ENCODE results near the gene TNRC6B. TPM values are rescaled to one million over a fixed set of nuclear protein-coding genes. Genes with fewer than 3 reads are reported as not detected.
"Not testable (repeated sequence)": the region's sequence is repeated elsewhere in the genome, so short reads cannot be mapped to it uniquely, and the experiment has no call there.

Gene TNRC6B
- total RNA-seq, 1 donor from 2014 or later: 9.5 TPM

GRCh38 chr22:40221055-40221414 lies 43.3 kb downstream of the TNRC6B start:
- TF ChIP-seq, protein P1, sequence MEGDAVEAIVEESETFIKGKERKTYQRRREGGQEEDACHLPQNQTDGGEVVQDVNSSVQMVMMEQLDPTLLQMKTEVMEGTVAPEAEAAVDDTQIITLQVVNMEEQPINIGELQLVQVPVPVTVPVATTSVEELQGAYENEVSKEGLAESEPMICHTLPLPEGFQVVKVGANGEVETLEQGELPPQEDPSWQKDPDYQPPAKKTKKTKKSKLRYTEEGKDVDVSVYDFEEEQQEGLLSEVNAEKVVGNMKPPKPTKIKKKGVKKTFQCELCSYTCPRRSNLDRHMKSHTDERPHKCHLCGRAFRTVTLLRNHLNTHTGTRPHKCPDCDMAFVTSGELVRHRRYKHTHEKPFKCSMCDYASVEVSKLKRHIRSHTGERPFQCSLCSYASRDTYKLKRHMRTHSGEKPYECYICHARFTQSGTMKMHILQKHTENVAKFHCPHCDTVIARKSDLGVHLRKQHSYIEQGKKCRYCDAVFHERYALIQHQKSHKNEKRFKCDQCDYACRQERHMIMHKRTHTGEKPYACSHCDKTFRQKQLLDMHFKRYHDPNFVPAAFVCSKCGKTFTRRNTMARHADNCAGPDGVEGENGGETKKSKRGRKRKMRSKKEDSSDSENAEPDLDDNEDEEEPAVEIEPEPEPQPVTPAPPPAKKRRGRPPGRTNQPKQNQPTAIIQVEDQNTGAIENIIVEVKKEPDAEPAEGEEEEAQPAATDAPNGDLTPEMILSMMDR (conservative IDR thresholded peaks at IDR 0.05; ENCODE audit: low read depth, low read length): no peak
- no peak overlapping the region for H3K4me3 ChIP-seq (ENCODE audit: low read depth, low read length)
- DNase-seq (ENCODE audit: low read depth): no peak

DNA sequence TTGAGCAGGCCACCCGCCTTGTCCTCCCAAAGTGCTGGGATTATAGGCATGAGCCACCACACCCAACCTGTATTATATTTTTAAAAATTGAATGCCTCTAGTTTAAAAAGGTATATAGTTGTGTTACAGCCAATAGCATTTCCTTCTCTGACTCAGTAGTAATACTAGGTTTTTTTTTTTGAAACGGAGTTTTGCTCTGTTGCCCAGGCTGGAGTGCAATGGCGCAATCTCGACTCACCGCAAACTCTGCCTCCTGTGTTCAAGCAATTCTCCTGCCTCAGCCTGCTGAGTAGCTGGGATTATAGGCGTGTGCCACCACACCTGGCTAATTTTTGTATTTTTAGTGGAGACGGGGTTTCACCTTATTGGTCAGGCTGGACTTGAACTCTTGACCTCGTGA lies 45.3 kb downstream of the TNRC6B start:
- not testable (repeated sequence) for DNase-seq (ENCODE audit: low read depth); H3K4me3 ChIP-seq (ENCODE audit: low read depth, low read length)

- DNase-seq (ENCODE audit: low read depth): no peak
- TF ChIP-seq, protein P1 (conservative IDR thresholded peaks at IDR 0.05; ENCODE audit: low read depth, low read length): no peak
- H3K4me3 ChIP-seq (ENCODE audit: low read depth, low read length): no peak overlapping the region
Measured at GRCh38 chr22:40224702-40225101, 47.0 kb downstream of the TNRC6B start.

DNA sequence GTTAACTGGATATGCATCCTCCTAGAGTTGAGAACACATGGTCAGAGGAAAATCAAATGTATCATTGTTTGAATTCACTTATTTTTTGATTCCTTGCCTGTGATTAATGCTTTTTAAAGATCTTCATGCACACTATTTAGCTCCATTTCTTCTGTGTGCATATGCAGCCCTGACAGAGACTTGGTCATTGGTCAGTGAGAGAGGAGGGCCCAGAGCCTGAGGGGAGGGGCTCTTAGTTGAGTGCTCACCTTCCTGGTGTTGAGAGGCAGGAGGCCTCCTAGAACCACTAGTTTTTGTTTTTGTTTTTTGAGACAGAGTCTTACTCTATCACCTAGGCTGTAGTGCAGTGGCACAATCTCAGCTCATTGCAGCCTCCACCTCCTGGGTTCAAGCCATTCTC lies 48.9 kb downstream of the TNRC6B start:
- no peak overlapping the region for H3K4me3 ChIP-seq (ENCODE audit: low read depth, low read length)
- DNase-seq (ENCODE audit: low read depth): no peak
- TF ChIP-seq, protein P1 (conservative IDR thresholded peaks at IDR 0.05; ENCODE audit: low read depth, low read length): no peak

GRCh38 chr22:40231618-40232313 lies 54.0 kb downstream of the TNRC6B start:
- TF ChIP-seq, protein P1 (conservative IDR thresholded peaks at IDR 0.05; ENCODE audit: low read depth, low read length): no peak
- no peak overlapping the region for H3K4me3 ChIP-seq (ENCODE audit: low read depth, low read length)
- no peak for DNase-seq (ENCODE audit: low read depth)

DNA sequence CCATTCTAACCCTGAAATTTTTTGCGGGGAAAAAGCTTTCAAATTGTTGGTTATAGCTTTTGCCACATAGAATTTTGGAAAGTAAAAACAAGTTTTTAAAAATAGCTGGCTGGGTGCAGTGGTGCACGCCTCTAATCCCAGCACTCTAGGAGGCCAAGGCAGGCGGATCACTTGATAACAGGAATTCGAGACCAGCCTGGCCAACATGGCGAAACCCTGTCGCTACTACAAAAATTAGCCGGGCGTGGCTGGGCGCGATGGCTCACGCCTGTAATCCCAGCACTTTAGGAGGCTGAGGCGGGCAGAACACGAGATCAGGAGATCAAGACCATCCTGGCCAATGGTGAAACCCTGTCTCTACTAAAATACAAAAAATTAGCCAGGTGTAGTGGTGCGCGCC lies 54.9 kb downstream of the TNRC6B start:
- no peak overlapping the region for H3K4me3 ChIP-seq (ENCODE audit: low read depth, low read length)
- TF ChIP-seq, protein P1 (conservative IDR thresholded peaks at IDR 0.05; ENCODE audit: low read depth, low read length): no peak
- no peak for DNase-seq (ENCODE audit: low read depth)

- TF ChIP-seq, protein P1 (conservative IDR thresholded peaks at IDR 0.05; ENCODE audit: low read depth, low read length): no peak
- no peak overlapping the region for H3K4me3 ChIP-seq (ENCODE audit: low read depth, low read length)
- no peak for DNase-seq (ENCODE audit: low read depth)
Measured at GRCh38 chr22:40233886-40234285, 56.2 kb downstream of the TNRC6B start.
